GM21367 (cell line): ENCODE results near the gene CLEC2A.
"Not testable (repeated sequence)": the region's sequence is repeated elsewhere in the genome, so short reads cannot be mapped to it uniquely, and the experiment has no call there.

Experiments used
- ATAC-seq: cut with Tn5 transposase; IDR thresholded peaks from one replicate; pipeline ENCODE4 v1.9.1; 2021; ENCODE audit not compliant: unreplicated experiment

CLEC2A gene

DNA sequence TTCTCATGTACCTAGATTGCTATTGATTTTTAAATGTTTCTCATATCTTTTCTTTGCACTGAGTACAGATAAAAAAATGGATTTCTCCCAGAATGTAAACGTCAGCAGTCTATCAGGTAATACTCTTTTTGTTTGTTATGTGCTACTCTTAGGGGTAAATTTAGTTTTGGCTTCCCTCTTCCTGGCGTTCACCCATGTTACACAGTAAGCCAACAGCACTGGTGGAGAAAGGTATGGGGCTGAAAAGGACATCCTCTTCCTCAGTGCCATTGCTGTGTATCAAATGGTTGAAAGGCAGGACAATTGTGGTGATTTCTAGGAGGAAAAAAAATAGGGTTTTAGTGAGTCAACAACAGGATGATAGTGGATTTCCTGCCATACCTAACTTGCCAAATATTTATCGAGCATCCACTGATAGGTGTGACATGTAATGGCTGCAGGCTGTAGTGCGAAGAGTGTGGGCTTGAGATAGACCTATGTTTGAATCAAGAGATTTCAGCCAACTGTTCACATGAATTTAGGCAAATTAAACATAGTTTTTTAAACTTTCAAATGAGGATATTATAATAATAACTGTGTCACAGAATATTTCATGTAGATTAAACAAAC, 43.4 kb downstream of the CLEC2A start:
- no peak for ATAC-seq

DNA sequence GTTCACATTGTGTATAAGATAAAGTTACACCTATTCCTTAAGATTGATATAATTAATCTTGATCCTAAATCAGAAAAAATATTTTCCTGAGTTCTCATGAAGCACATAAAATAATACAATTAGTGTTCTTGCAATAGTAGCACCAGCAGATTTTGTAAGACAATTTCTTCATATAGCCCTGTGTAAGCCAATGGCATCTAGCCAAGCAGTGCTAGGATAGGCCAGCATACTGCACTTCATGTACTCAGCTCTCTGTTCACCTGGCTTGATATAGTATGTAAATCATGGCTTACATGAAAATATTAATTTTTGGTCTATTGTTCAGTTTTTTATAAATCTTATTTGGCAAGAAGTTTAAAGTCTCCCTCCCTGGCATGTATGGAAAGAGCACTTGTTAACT, 49.0 kb downstream of the CLEC2A start:
- ATAC-seq, result no peak

DNA sequence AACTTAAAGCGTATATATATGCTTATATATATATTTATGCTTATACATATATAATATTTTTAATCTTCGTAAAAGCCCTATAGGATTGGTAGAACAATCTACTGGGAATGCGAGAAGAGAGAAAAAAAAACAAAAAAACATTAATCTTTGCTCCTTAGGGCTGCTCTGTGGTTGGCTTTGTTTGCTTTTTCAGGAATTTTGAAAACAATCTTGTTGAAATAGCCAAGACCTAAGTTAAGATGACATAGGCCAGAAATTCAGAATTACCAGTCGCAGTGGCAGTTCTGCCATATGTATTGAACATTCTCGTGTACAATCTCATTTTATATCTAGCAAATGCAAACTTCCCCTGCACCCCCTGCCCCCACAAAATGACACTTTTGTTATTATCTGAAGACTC, 50.2 kb downstream of the CLEC2A start:
- ATAC-seq, result no peak

DNA sequence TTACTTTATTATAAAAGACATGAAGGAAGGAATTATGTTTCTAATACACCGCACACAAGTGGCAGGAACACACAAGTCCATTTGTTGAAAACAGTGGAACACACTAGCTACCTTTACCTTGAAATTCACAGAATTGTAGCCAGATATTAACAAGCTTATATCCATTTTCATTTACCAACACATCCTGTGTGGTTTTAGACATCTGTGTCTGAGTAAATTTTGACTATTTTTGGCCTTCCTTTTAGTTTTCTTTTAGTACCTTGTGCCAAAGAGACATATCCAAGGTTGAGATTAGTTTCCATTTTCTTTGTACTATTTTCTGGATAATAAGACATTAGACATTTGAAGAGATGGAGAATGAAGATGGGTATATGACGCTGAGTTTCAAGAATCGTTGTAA, 50.9 kb downstream of the CLEC2A start, which contains the start of gene KLRF2:
KLRF2 (plus strand) TSS at position 244 of the 400 bp plus-strand sequence; CDS start at position 351, 107 bp downstream.
- ATAC-seq, result no peak

DNA sequence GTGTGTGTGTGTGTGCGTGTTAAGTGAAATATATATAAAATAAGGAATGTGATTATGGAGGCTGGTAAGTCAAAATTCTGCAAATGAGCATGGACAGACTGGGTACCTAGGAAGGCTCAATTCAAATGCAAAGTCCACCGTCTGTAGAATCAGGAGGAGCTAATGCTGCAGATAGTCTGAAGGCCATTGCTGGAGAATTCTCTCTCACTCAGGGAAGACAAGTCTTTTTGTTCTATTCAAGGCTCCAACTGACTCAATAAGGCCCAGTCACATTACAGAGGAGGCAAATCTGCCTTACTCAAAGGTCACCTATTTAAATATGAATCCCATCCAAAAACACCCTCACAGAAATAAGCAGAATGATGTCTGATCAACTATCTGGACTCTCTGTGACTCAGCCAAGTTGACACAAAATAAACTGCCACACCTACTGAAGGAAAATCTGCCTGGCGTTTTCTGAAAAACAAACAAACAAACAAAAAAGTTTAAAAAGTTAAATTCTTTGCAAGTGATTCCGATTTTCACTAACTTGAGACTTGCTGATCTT, 51.6 kb downstream of the CLEC2A start:
- no peak for ATAC-seq

DNA sequence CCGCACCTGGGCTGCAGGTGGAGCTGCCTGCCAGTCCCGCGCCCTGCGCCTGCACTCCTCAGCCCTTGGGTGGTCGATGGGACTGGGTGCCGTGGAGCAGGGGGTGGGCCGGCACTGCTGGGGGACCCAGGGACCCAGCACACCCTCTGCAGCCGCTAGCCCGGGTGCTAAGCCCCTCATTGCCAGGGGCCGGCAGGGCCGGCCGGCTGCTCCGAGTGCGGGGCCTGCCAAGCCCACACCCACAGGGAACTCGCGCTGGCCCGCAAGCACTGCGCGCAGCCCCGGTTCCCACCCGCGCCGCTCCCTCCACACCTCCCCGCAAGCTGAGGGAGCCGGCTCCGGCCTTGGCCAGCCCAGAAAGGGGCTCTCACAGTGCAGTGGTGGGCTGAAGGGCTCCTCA, 56.0 kb downstream of the CLEC2A start:
- ATAC-seq, result not testable (repeated sequence)

DNA sequence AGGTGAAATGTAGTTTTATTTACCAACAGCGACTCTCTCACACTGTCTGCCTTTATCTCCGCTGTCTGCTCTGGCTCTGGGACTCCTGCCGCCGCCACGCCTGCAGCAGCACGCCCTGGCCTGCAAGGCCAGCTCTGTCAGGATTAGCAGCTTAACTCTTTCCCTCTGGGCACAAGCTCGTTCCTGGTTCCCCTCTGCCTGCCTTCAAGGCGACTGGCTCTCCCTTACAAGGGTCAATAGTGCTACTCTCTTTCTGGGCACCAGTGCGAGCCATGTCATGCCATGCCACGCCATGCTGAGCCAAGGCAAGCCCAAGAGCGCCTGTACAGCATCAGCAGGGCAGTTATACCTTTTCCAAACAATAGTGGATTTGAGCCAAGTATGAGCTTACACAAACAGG, 59.4 kb downstream of the CLEC2A start:
- ATAC-seq, result no peak

DNA sequence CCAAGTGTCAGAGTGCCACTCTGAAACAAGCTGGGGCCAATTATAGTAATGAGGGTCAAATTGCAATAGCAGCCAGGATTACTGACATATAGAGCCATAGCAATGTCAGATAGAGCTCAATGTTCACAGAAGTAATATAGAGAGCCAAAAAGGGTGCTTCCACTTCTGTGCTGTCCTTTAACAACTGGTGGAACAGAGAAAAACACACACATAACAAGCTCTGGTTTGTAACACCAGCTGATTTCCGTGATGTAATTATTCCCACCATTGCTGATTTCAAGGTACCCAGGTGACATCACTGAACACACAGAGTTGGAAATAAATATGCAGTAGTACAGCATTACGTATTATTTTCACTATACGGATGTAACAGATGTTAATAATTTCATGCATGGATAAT, 60.0 kb downstream of the CLEC2A start:
- no peak for ATAC-seq

DNA sequence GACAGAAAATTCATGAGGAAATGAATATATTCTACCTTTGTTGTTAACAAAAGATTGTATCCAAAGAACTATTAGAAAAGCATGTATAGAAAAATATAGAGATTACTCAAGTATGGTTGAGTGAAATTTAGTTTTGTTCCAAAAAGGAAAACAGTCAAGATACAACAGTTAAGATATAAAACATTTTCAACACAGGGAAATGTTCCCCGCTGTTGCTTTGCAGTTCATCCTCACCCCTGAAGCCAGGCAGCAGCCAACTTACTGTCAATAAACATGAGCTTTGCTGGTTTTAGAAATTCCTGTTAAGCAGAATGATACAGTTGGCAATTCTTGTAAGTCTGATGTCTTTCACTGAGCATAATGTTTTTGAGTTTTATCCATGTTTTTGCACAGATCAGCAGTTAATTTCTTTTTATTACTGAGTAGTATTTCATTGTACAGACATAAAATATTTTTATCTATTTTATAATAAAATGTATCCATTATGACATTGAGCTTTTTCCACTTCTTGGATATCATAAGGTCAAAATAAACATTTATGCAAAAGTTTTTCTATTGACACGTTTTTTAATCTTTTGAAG, 61.8 kb downstream of the CLEC2A start:
- ATAC-seq, result no peak

DNA sequence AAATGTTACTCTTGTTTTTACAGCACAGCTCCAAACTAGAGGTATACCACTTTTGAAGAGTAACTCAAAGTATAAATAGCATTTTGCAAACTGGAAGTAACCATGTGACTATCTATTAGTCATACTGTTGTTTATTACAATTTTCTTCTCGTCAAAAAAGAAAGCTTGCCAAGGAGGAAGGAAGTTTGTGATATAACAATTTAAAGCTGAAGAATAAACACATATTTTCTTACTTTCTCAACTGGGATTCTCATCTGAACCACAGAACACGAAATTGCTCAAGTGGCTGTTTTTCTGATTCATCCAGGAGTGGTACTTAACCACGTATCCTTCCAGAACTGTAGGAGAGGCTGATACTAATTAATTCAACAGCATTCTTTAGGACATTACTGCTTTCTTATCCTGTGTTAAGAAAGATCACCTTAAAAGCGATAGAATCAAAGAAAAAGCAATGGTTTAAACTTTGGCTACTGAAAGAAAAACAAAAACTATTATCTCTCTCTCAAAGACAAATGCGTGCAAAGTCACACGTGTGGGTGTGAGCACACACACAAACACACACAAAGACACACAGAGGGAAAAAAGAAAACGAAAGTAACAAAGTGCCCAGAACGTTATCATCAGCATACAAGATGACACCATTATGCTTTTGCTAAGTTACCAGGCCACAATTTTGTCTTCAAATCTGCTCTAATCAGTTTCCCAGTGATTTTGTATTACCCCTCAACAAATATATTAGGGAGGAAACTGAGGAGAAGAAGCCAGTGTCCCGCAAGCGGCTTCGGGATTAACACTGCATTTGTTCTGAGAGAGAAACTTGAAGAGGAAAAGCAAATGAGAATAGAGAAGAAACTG, 62.6 kb downstream of the CLEC2A start, which contains the start of gene CLEC2B:
CLEC2B (minus strand) TSS at position 48 of the 855 bp plus-strand sequence.
- ATAC-seq, result no peak

DNA sequence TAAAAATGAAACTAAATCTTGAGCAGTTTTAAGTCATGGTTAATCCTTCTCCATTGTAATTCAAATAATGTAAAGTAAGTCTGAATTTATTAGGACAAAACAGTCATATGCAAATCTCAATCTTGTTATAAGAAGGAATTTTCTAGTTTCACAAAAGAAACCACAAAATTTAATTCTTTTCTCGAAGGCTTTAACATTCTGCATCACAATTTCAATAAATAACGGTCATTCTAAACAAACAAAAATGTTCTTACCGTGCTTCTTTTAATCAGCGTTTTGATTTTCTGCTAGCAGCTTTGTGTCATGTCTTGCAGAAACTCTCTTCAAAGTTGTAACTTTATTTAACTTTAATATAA, 63.2 kb downstream of the CLEC2A start:
- no peak for ATAC-seq

DNA sequence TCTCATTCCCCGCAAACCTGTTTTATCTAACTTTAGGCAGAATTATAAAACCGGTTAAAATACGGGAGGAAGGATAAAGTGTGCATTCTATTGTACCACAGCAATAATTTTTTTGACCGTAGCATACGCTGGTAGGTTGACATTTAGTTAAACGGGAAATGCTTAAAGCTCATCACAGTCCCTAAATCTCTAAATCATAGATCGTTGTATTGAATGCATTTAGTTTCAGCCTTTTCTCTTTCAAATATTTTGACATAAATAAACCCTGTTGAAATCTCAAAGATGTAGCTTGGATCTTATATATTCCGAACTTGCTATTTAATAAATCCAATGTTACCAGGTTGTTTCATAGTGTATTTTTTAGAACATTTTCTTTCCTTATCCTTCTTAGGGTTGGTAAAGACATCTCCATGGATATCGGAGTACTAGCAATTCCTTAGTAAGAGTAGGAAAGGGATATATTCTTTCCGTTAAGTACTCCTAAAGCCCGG, 63.8 kb downstream of the CLEC2A start:
- ATAC-seq, result no peak

DNA sequence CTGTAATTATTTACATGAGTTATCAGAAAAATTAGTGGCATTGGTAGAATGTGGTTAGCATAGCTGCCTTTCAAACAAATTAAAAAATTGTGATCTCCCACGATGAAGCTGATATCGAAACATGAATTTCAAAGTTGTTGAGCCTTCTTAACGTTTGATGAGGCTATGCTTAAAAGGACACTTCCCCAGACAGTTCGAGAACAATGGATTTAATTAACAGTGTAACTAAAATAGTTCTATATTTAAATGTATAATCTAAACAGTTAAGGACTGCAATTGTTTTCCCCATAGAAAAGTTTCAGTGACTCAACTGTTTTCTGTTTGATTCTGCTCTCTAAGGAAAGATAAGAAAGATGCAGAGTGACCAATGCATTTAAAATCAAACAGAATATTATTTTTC, 64.6 kb downstream of the CLEC2A start:
- no peak for ATAC-seq

DNA sequence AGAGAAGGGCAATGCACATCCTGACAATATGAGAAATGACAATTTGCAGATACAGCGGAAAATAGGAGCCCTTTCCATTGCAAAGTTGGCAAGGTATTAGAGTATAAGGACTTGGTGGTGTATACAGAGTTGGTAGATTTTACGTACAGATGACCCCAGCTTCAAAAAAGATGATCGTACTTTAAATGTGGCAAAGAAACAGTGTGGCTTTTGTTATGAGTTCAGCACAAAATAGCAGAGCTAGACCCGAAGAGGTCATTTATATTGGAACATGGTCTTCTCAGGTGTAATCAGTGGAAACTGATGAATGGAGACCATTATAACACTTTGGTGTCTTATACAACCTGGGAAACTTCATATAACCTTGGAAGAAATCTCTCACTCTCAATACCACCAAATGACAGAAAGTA, 65.3 kb downstream of the CLEC2A start:
- no peak for ATAC-seq

DNA sequence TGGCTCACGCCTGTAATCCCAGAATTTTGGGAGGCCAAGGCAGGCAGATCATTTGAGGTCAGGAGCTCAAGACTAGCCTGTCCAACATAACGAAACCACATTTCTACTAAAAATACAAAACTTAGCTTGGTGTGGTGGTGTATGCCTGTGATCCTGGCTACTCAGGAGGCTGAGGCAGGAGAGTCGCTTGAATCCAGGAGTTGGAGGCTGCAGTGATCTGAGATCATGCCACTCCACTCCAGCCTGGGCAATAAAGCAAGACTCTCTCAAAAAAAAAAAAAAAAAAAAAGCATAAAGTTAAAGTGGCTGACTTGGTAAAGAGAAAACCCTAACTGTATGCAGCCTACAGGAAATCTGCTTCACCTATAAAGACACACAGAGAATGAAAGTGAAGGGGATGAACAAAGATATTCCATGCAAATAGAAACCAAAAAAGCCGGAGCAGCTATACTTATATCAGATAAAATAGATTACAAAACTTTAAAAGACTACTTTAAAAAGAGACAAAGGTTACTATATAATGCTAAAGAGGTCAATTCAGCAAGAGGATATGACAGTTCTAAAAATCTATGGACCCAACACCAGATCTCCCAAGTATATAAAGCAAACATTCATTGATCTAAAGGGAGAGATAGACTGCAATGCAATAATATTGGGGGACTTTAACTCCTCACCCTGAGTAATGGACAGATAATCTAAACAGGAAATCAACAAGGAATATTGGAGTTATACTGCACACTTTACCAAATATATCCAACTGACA, 67.1 kb downstream of the CLEC2A start:
- ATAC-seq, result no peak
